Measurements from ENCODE around the gene KCNJ15.

DNA sequence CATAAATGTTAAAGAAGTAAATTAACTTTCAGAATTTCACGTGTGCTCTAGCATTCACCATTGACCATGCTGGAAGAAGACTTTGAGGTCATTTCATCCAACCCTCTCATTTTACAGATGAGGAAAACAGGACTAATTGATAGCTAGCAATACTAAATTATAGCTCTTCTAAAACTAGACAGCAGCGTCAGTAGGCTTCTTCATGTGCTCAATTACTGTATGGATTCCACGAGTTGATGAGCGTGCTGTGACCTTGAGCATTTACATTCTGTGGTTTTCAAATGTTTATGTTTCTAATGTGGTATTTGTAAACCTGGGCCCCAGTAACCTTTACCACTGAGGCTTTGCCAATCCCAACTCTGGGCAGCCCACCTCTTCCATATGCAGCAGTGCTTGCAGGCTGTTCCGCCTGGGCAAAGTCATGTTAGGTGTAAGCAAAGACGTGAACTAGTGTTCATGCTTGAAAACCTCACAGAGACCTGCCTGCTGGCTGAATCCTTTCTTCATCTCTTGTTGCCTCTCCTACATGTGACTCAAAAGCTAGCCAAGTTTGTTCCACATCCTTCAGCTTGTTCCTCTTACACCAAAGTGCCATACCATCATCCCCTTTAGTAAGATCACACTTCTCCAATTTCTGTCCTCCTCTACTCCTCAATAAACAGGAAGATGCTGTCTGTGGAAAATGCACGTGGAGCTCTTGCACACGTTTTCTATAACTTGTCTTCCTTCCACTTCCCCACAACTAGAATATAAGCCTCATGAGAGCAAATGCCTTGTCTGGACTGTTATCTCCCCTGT is 17.2 kb downstream of the KCNJ15 start:
- TF ChIP-seq CTCF (IDR thresholded peaks at IDR 0.05) (no peak), POLR2AphosphoS5 (IDR thresholded peaks at IDR 0.05) (no peak), EP300 (IDR thresholded peaks at IDR 0.05) (no peak), POLR2A (IDR thresholded peaks at IDR 0.05) (no peak)
